Measurements from ENCODE around the gene ELAC1.

- no peak for TF ChIP-seq CTCF (conservative IDR thresholded peaks at IDR 0.05; ENCODE audit: low read depth, low read length)
- no peak for TF ChIP-seq EZH2 (IDR thresholded peaks at IDR 0.05; ENCODE audit: low read length, unreplicated experiment)
Measured at GRCh38 chr18:50986360-50987087, 18.7 kb downstream of the ELAC1 start.

Data from PC-3 (cell line).